ENCODE results near the gene HTT-AS. TPM values are rescaled to one million over a fixed set of nuclear protein-coding genes. Genes with fewer than 3 reads are reported as not detected.
"Not testable (repeated sequence)": the region's sequence is repeated elsewhere in the genome, so short reads cannot be mapped to it uniquely, and the experiment has no call there.

The HTT-AS gene
- total RNA-seq, 2 experiments from 2014 or later: not detected

GRCh38 chr4:3094701-3095100, 20.4 kb upstream of the HTT-AS start:
- POLR2A ChIA-PET, CTCF ChIA-PET: not testable (repeated sequence)

- POLR2A ChIA-PET: no interaction called here
Measured at GRCh38 chr4:3091464-3091863, 17.1 kb upstream of the HTT-AS start.

GRCh38 chr4:3087115-3087797, 12.9 kb upstream of the HTT-AS start:
- ChIA-PET CTCF (no interaction called here), POLR2A (no interaction called here)

More at GRCh38 chr4:3091464-3091863, 17.1 kb upstream of the HTT-AS start:
- CTCF ChIA-PET: no interaction called here

- POLR2A ChIA-PET: no interaction called here
- CTCF ChIA-PET: no interaction called here
Measured at GRCh38 chr4:3085948-3086670, 11.8 kb upstream of the HTT-AS start.

DNA sequence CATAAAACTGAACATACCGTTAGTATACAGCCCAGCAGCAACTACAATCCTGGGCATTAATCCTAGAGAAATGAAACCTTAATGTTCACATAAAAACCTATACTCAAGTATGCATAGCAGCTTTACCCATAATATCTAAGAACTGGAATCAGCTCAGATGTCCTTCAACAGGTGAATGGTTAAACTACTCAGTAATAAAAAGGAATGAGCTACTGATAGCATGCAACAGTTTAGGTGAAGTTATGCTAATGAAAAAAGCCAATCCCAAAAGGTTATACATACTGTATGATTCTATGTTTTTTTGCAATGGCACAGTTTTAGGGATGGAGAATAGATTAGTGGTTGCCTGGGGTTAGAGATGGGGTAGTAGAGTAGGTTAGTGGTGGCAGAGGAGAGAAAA, 9.4 kb upstream of the HTT-AS start:
- ChIA-PET POLR2A (no interaction called here), CTCF (interaction anchor here (1.3 kb wide), 1 partner anchor 23 kb away, joined by 3 read pairs; no protein-coding TSS in a partner anchor)

GRCh38 chr4:3082925-3083515, 8.7 kb upstream of the HTT-AS start:
- ChIA-PET POLR2A (interaction anchor here (0.6 kb wide), 1 partner anchor 129 kb away, joined by 4 read pairs; no protein-coding TSS in a partner anchor), CTCF (interaction anchor here (1.3 kb wide), 1 partner anchor 24 kb away, joined by 3 read pairs; no protein-coding TSS in a partner anchor)

DNA sequence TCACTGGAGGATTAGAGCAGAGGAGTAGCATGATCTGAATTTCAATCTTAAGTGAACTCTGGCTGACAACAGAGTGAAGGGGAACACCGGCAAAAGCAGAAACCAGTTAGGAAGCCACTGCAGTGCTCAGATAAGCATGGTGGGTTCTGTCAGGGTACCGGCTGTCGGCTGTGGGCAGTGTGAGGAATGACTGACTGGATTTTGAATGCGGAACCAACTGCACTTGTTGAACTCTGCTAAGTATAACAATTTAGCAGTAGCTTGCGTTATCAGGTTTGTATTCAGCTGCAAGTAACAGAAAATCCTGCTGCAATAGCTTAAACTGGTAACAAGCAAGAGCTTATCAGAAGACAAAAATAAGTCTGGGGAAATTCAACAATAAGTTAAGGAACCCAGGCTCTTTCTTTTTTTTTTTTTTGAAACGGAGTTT, 5.4 kb upstream of the HTT-AS start:
- ChIA-PET POLR2A (no interaction called here), CTCF (interaction anchor here (0.7 kb wide), 1 partner anchor 715 kb away, joined by 3 read pairs; no protein-coding TSS in a partner anchor)

- ChIA-PET CTCF (no interaction called here), POLR2A (no interaction called here)
Measured at GRCh38 chr4:3077796-3078195, 3.5 kb upstream of the HTT-AS start.

DNA sequence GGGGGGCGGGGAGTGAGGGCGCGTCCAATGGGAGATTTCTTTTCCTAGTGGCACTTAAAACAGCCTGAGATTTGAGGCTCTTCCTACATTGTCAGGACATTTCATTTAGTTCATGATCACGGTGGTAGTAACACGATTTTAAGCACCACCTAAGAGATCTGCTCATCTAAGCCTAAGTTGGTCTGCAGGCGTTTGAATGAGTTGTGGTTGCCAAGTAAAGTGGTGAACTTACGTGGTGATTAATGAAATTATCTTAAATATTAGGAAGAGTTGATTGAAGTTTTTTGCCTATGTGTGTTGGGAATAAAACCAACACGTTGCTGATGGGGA, 1.3 kb upstream of the HTT-AS start:
- ChIA-PET CTCF (interaction anchor here (0.7 kb wide), 1 partner anchor 46 kb away, joined by 3 read pairs; no protein-coding TSS in a partner anchor), POLR2A (no interaction called here)

GRCh38 chr4:3074846-3075651, 711 bp upstream of the HTT-AS start:
- POLR2A ChIA-PET: interaction anchor here (0.6 kb wide), 2 partner anchors 33 to 278 kb away, joined by 3 read pairs; no protein-coding TSS in a partner anchor
- CTCF ChIA-PET: interaction anchor here (0.6 to 0.7 kb wide), 2 partner anchors 47 to 60 kb away, joined by 3 read pairs; no protein-coding TSS in a partner anchor

DNA sequence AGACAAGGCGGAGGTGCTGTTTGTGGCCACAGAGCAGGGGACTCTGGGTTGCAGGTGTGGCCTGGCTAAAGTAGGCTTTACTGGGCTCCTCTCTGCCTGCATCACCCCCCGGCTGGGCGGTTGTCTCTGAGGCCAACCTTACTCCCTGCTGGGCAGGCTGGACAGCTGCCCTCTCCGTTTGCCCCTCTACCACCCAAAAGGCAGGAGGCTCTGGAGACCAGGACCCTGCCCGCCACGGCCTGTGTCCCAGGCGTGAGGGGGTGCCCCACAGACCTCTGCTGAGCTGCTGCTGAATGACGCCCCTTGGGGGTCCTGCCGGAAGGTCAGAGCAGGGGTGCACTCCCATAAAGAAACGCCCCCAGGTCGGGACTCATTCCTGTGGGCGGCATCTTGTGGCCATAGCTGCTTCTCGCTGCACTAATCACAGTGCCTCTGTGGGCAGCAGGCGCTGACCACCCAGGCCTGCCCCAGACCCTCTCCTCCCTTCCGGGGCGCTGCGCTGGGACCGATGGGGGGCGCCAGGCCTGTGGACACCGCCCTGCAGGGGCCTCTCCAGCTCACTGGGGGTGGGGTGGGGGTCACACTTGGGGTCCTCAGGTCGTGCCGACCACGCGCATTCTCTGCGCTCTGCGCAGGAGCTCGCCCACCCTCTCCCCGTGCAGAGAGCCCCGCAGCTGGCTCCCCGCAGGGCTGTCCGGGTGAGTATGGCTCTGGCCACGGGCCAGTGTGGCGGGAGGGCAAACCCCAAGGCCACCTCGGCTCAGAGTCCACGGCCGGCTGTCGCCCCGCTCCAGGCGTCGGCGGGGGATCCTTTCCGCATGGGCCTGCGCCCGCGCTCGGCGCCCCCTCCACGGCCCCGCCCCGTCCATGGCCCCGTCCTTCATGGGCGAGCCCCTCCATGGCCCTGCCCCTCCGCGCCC, 920 bp downstream of the HTT-AS start:
- POLR2A ChIA-PET: interaction anchor here (0.6 kb wide), 3 partner anchors 19 to 834 kb away, joined by 3 to 4 read pairs (median 3); no protein-coding TSS in a partner anchor
- CTCF ChIA-PET: interaction anchor here (0.8 kb wide), 1 partner anchor 64 kb away, joined by 3 read pairs; no protein-coding TSS in a partner anchor

DNA sequence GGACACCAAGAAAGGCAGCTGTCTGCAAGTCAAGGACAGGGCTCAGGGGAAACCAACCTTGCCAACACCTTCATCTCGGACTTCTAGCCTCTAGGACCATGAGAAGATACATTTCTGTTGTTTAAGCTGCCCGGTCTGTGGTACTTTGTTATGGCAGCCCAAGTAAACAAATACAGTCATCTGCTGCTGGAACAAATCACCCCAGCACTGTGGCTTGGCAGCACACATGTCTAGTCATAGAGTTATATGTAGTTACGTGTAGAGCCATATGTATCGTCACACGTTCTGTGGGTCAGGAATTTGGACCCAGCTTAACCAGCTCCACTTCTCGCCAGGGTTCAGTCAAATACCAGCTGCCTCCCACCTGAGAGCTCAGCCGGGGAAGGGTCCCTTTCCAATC, 2.5 kb downstream of the HTT-AS start:
- ChIA-PET POLR2A (no interaction called here), CTCF (no interaction called here)

DNA sequence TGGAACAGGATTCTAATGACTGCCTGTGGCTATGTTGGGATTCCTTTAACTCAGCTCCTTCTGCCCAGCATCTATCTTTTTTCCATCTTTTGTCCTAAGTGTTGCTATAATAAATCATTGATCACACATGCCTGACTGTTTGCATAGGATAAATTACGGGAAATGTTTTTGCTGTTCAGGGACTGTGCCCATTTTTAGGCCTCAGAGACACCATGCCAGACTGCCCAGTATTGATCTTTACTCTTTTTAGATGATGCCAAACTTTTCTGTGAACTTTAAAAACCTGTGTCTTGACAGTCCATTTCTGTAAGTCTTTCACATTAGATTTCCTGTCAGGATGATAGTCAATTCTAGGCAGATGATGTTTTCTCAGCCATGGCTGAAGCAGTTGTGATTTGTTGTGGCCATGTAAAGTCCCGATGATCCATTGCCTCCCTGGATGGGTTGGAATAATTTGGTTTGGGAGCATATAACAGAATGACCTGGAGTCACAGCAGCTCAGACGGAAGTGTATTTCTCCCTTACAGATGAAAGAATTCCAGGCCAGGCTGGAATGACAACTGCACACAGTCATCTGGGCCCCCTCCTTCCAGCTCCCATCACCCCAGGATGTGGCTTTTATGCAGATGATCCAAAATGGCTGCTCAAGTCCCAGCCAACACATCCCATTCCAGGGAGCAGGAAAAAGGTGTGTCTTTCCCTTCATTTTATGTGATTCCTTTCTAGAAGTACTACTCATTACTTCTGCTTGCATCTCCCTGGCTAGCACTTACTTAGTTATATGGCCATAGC, 3.4 kb downstream of the HTT-AS start:
- ChIA-PET POLR2A (no interaction called here), CTCF (no interaction called here)

DNA sequence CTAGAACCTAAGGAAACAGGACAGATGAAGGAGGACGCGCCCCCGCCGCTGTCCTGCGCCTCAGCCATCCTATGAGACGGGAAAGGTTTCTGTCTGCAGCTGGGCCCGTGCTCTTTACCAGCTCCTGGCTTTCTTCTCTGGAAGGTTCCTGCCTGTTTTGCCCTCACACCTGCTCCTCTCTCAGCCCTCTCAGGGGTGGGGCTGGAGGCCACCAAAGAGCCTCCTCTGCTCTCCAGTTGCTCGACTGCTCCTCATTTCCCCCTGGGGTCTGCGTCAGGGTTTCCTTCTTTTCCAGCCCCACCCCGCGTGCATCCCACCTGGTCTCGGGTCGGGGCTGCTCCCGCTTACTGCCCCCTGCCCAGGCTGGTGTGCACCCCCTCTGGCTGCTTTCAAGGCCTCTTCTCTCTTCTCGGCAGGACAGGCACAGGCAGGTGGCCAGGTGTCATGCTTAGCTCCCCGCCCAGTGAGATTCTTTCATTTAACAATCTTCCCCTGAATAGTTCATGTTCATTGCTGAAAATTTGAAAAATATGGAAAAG, 4.6 kb downstream of the HTT-AS start:
- CTCF ChIA-PET: no interaction called here
- POLR2A ChIA-PET: no interaction called here

GRCh38 chr4:3067473-3068001, 6.8 kb downstream of the HTT-AS start:
- POLR2A ChIA-PET: no interaction called here
- CTCF ChIA-PET: interaction anchor here (1.2 kb wide), 1 partner anchor 34 kb away, joined by 3 read pairs; no protein-coding TSS in a partner anchor

- ChIA-PET CTCF (interaction anchor here (1.2 kb wide), 1 partner anchor 34 kb away, joined by 3 read pairs; no protein-coding TSS in a partner anchor), POLR2A (no interaction called here)
Measured at GRCh38 chr4:3066836-3067400, 7.4 kb downstream of the HTT-AS start.

DNA sequence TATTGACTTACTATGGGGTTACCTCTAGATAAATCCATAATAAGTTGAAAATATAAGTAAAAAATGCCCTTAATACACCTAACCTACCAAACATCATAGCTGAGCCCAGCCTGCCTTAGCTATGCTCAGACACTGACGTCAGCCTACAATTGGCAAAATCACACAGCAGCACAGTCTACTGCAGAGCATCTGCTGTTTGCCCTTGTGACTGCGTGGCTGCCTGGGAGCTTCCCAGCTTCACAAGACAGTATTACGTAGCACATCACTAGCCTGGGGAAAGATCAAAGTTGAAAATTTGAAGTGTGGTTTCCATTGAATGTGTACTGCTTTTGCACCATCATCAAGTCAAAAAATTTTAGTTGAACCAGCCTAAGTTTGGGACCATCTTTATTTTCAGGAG, 8.8 kb downstream of the HTT-AS start:
- POLR2A ChIA-PET: no interaction called here
- CTCF ChIA-PET: no interaction called here

Data from activated CD8-positive, alpha-beta memory T cell treated with anti-CD3 and anti-CD28 coated beads for 36 hours (primary cell).